GM10248 (cell line): ENCODE results near the gene BLOC1S1.

Experiments used
- CTCF ChIA-PET: fragments of 300-600 bp; sonication (Branson Sonifier 250); formaldehyde crosslinking; extraction: SDS; loops from one replicate; lab custom pipeline; 2021; ENCODE audit warnings: antibody characterized with exemption; lab: Yijun Ruan, JAX
- POLR2A ChIA-PET: fragments of 350-650 bp; sonication (Branson Sonifier 250); formaldehyde crosslinking; extraction: SDS; loops from one replicate; lab custom pipeline; 2020; ENCODE audit warnings: antibody characterized with exemption; lab: Yijun Ruan, JAX
- DNase-seq: peaks from one replicate; pipeline ENCODE4 v3.0.0; 2012; ENCODE audit errors: extremely low spot score
- TF ChIP-seq, protein P1 (sequence below): IDR thresholded peaks from 2 replicates; pipeline ENCODE4 v1.5.1; 2012; ENCODE audit warnings: mild to moderate bottlenecking, low read depth; ENCODE audit errors: extremely low read depth, missing control alignments, control extremely low read depth

BLOC1S1 gene

GRCh38 chr12:55713721-55714120 is 2.1 kb upstream of the BLOC1S1 start:
- TF ChIP-seq, protein P1, sequence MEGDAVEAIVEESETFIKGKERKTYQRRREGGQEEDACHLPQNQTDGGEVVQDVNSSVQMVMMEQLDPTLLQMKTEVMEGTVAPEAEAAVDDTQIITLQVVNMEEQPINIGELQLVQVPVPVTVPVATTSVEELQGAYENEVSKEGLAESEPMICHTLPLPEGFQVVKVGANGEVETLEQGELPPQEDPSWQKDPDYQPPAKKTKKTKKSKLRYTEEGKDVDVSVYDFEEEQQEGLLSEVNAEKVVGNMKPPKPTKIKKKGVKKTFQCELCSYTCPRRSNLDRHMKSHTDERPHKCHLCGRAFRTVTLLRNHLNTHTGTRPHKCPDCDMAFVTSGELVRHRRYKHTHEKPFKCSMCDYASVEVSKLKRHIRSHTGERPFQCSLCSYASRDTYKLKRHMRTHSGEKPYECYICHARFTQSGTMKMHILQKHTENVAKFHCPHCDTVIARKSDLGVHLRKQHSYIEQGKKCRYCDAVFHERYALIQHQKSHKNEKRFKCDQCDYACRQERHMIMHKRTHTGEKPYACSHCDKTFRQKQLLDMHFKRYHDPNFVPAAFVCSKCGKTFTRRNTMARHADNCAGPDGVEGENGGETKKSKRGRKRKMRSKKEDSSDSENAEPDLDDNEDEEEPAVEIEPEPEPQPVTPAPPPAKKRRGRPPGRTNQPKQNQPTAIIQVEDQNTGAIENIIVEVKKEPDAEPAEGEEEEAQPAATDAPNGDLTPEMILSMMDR, result no peak
- no peak for DNase-seq
- ChIA-PET POLR2A (no interaction called here), CTCF (interaction anchor here (1.1 to 1.5 kb wide), 4 partner anchors 8 to 25 kb away, joined by 3 to 5 read pairs (median 4); no protein-coding TSS in a partner anchor)

- TF ChIP-seq, protein P1, result no peak
- ChIA-PET CTCF (interaction anchor here (0.8 to 3.2 kb wide), 6 partner anchors 9 to 315 kb away, joined by 3 to 27 read pairs (median 8); no protein-coding TSS in a partner anchor), POLR2A (interaction anchor here (0.7 kb wide), 1 partner anchor 322 kb away, joined by 3 read pairs; no protein-coding TSS in a partner anchor)
- DNase-seq, result peak; percentile 29
Measured at GRCh38 chr12:55715169-55715764, 579 bp upstream of the BLOC1S1 start.

DNA sequence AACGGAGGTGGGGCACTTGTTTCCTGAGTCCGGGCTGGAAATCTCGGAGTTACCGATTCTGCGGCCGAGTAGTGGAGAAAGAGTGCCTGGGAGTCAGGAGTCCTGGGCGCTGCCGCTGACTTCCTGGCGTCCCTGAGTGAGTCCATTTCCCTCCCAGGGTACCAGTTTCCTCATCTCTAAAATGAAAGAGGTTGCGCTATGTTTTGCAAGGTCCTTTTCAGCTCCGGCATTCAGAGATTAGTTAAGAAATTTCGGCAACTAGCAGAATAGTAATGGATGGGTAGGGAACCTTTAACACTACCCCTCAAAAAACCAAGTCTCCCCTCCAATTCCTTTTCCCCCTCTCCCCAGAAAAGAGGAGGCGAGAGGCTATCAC is 724 bp downstream of the BLOC1S1 start:
- ChIA-PET CTCF (interaction anchor here (0.8 to 4.3 kb wide), 8 partner anchors 8 to 402 kb away, joined by 3 to 27 read pairs (median 8); partner anchors contain the start of genes CD63 and ZC3H10), POLR2A (interaction anchor here (0.5 kb wide), 1 partner anchor 459 kb away, joined by 3 read pairs; no protein-coding TSS in a partner anchor)
- no peak for DNase-seq

DNA sequence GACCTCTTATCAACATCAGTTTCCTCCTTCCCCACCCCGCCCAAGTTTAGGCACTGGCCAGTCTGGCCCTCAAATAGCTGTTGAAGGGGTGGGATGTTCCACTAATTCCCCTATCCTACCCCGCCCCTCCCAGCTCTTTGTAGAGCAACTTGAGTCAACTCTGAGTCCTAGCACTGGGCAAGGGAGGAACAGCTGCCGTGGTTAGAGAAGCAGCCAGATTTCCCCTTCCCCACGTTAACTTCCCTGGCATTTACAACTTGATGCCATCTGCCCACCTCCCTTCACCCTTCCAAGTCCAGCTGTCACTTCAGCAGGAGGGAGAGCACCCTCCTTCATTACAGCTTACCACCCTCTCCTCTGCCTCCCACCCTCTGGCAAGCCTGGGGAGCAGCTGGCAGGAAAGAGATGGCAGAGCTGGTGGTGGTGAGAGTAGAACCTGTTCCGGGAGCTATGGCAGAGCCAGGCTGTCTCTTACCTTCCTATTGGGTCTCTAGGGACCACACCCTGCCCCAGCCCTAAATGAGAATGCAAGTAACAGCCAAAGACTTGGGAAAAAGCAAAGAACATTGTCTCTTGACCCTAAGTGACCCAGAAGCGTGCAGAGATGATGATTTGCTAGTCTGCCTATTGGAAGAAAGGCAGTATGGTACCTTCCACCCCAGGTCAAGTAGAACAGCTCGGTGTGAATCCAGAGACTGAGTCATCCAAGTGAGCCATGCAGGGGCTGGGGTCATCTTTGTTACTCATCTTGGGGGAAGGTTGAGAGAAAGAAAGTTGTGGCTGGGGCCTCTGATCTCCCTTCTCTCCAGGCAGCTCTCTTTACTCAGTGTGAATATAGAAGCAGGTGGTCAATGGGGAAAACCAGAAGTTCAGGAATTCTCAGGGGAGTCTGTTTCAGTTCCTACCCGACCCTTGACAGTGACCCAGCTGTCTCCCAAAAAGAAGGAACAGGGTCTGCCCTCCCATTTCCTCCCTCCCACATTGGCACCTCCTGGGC is 1.5 kb downstream of the BLOC1S1 start:
- POLR2A ChIA-PET, result interaction anchor here (0.5 kb wide), 1 partner anchor 459 kb away, joined by 3 read pairs; no protein-coding TSS in a partner anchor
- CTCF ChIA-PET, result interaction anchor here (1.0 to 4.3 kb wide), 6 partner anchors 12 to 401 kb away, joined by 3 to 27 read pairs (median 11); partner anchors contain the start of genes CD63 and ZC3H10
- TF ChIP-seq, protein P1, result no peak
- DNase-seq, result no peak

More for the DNA sequence above, 724 bp downstream of the BLOC1S1 start:
- TF ChIP-seq, protein P1, result no peak

DNA sequence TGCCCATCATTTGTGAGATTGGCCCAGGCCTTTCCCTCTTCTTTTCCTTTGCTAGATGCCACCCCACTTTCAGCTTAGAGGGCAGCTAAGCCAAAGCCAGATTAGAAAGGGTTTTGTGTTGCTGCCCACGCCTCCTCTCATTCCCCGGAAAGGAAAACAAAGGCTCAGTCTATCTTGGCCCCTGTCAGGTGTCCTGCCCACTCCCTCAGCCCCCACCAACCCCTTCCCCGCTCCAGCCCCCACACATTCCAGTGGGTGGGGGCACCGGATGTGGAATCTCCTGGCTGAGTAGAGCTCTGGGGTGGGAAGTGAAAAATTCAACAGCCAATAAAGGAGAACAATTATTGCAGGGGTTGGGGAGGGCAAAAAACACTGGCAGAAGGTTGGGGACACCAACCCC is 2.2 kb downstream of the BLOC1S1 start:
- ChIA-PET POLR2A (no interaction called here), CTCF (interaction anchor here (0.9 to 7.8 kb wide), 6 partner anchors 12 to 73 kb away, joined by 3 to 73 read pairs (median 18); partner anchors contain the start of gene CD63)
- no peak for DNase-seq
- TF ChIP-seq, protein P1, result no peak
